ENCODE measurements around the gene STARD10. TPM values are rescaled to one million over a fixed set of nuclear protein-coding genes. Genes with fewer than 3 reads are reported as not detected.

STARD10 gene
- total RNA-seq, 2 donors from 2014 or later: 32.2 to 33.3 TPM

DNA sequence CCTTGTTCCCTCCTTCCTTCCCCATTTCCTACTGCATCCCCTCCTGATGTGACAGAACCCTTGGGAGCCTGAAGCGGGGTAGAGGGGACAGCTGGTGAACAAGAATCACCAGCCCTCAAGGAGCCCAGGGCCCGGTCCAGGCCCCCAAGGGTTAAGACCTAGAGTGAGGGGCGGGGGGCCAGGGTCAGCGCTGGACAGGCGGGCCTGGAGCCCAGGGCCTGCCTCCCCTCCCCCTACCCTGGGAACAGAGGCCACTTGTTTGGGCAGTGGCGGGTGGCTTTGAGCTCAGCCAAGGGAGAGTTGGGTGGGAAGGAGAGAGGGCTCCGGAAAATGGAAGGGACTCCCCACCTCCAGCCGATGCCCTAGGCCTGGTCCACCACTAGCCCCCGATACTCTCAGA, 43.8 kb downstream of the STARD10 start:
- peaks cover 9% of the 10 kb centered on the region for H3K36me3 Mint-ChIP-seq (ENCODE audit: low read depth)
- no peak for TF ChIP-seq CTCF (conservative IDR thresholded peaks at IDR 0.05)
- H3K27ac Mint-ChIP-seq: no peak overlapping the region

GRCh38 chr11:72747289-72747855, 46.5 kb downstream of the STARD10 start:
- H3K9me3 ChIP-seq (ENCODE audit: control insufficient read depth, low read length): no peaks in the 10 kb centered on the region
- DNase-seq: no peak
- Mint-ChIP-seq H3K4me1 (peaks cover 25% of the 10 kb centered on the region), H3K27me3 (ENCODE audit: insufficient read depth) (no peaks in the 10 kb centered on the region), H3K9me3 (no peaks in the 10 kb centered on the region), H3K4me3 (no peak overlapping the region), H3K36me3 (ENCODE audit: low read depth) (peaks cover 12% of the 10 kb centered on the region), H3K27ac (peak overlapping the region; percentile 39)
- H3K4me3 ChIP-seq (ENCODE audit: low read length): no peak overlapping the region
- no peak overlapping the region for H3K27ac ChIP-seq (ENCODE audit: low read depth, low read length)
- H3K27me3 ChIP-seq (ENCODE audit: control insufficient read depth, insufficient read depth, low read length, poor library complexity, severe bottlenecking): no peaks in the 10 kb centered on the region
- no peak overlapping the region for H3K9ac ChIP-seq (ENCODE audit: extremely low read depth, low read length, poor library complexity, severe bottlenecking)
- 86 to 90% methylated on average over 5 to 6 of the region's 6 CpGs for WGBS, 2 experiments (ENCODE audit: insufficient coverage in 1 of 2, insufficient read length in 1 of 2)
- H3K36me3 ChIP-seq (ENCODE audit: control insufficient read depth, insufficient read depth, low read length): peaks cover 3% of the 10 kb centered on the region
- H3K4me1 ChIP-seq (ENCODE audit: control insufficient read depth, insufficient read depth, low read length): peaks cover 6% of the 10 kb centered on the region
- no peak for TF ChIP-seq CTCF (conservative IDR thresholded peaks at IDR 0.05)

More for the DNA sequence above, 43.8 kb downstream of the STARD10 start:
- Histone ChIP-seq H3K4me1 (ENCODE audit: control insufficient read depth, insufficient read depth, low read length) (peaks cover 6% of the 10 kb centered on the region), H3K36me3 (ENCODE audit: control insufficient read depth, insufficient read depth, low read length) (no peaks in the 10 kb centered on the region), H3K9ac (ENCODE audit: extremely low read depth, low read length, poor library complexity, severe bottlenecking) (no peak overlapping the region), H3K27ac (ENCODE audit: low read depth, low read length) (no peak overlapping the region), H3K27me3 (ENCODE audit: control insufficient read depth, insufficient read depth, low read length, poor library complexity, severe bottlenecking) (no peaks in the 10 kb centered on the region), H3K4me3 (ENCODE audit: low read length) (no peak overlapping the region), H3K9me3 (ENCODE audit: control insufficient read depth, low read length) (no peaks in the 10 kb centered on the region)
- peaks cover 17% of the 10 kb centered on the region for H3K4me1 Mint-ChIP-seq
- DNase-seq: no peak
- H3K27me3 Mint-ChIP-seq (ENCODE audit: insufficient read depth): peaks cover 13% of the 10 kb centered on the region
- WGBS, 2 experiments (ENCODE audit: insufficient coverage in 1 of 2, insufficient read length in 1 of 2): 96% methylated on average over 8 of the region's 9 CpGs; no CpG with 5 or more reads in 1 of the 2 experiments
- no peak overlapping the region for H3K4me3 Mint-ChIP-seq
- H3K9me3 Mint-ChIP-seq: no peaks in the 10 kb centered on the region

- Mint-ChIP-seq H3K27ac (peak overlapping the region; percentile 39), H3K36me3 (ENCODE audit: low read depth) (peaks cover 12% of the 10 kb centered on the region), H3K9me3 (no peaks in the 10 kb centered on the region), H3K4me3 (no peak overlapping the region), H3K27me3 (ENCODE audit: insufficient read depth) (no peaks in the 10 kb centered on the region), H3K4me1 (peaks cover 30% of the 10 kb centered on the region)
- 89 to 96% methylated on average over 3 of the region's 3 CpGs for WGBS, 2 experiments (ENCODE audit: insufficient coverage in 1 of 2, insufficient read length in 1 of 2)
- TF ChIP-seq CTCF (conservative IDR thresholded peaks at IDR 0.05): no peak
- no peaks in the 10 kb centered on the region for H3K9me3 ChIP-seq (ENCODE audit: control insufficient read depth, low read length)
- H3K27me3 ChIP-seq (ENCODE audit: control insufficient read depth, insufficient read depth, low read length, poor library complexity, severe bottlenecking): no peaks in the 10 kb centered on the region
- peaks cover 3% of the 10 kb centered on the region for H3K36me3 ChIP-seq (ENCODE audit: control insufficient read depth, insufficient read depth, low read length)
- H3K27ac ChIP-seq (ENCODE audit: low read depth, low read length): no peak overlapping the region
- DNase-seq: no peak
- H3K4me1 ChIP-seq (ENCODE audit: control insufficient read depth, insufficient read depth, low read length): peaks cover 10% of the 10 kb centered on the region
- no peak overlapping the region for H3K4me3 ChIP-seq (ENCODE audit: low read length)
- H3K9ac ChIP-seq (ENCODE audit: extremely low read depth, low read length, poor library complexity, severe bottlenecking): no peak overlapping the region
Measured at GRCh38 chr11:72746821-72747220, 47.0 kb downstream of the STARD10 start.

Measured in endodermal cell (in vitro differentiated cells).